K562 (cell line): ENCODE results near the gene PIGB. TPM values are rescaled to one million over a fixed set of nuclear protein-coding genes. Genes with fewer than 3 reads are reported as not detected.

Experiments used
- BHLHE40 ChIP-seq: IDR thresholded peaks from 2 replicates; pipeline ENCODE4 v1.6.1; 2011; ENCODE audit warnings: low read length, improper control_type of control experiment
- CBX5 ChIP-seq: IDR thresholded peaks from 2 replicates; pipeline ENCODE4 v1.6.1; 2014; ENCODE audit warnings: low read depth, borderline replicate concordance
- CCAR2 ChIP-seq: fragments of 200-400 bp; formaldehyde crosslinking; IDR thresholded peaks from 2 replicates; pipeline ENCODE4 v1.6.1; 2017; ENCODE audit warnings: mild to moderate bottlenecking, low read depth, low read length
- CEBPB ChIP-seq: fragments of 450-650 bp; IDR thresholded peaks from 2 replicates; pipeline ENCODE4 v1.6.1; 2016; ENCODE audit warnings: missing genetic modification characterization, missing compliant biosample characterization
- HNRNPUL1 ChIP-seq: fragments of 200-400 bp; formaldehyde crosslinking; IDR thresholded peaks from 2 replicates; pipeline ENCODE4 v1.6.1; 2017; ENCODE audit warnings: low read length
- KLF10 ChIP-seq: fragments of 250-450 bp; sonication (Bioruptor Pico); IDR thresholded peaks from 2 replicates; pipeline ENCODE4 v1.6.1; 2021; ENCODE audit warnings: matching md5 sums
- MYC ChIP-seq, 2 experiments: fragments of 250-450 bp in 1 of 2; sonication (Bioruptor Pico) in 1 of 2; IDR thresholded peaks; 2 replicates each; pipeline versions ENCODE4 v1.5.1 to v1.6.1; 2012 to 2021; ENCODE audit warnings: low read depth in 2 of 2, borderline replicate concordance in 1 of 2, improper control_type of control experiment in 1 of 2, low read length in 1 of 2, mild to moderate bottlenecking in 1 of 2, moderate library complexity in 1 of 2
- NR1H2 ChIP-seq: sonication (generic); formaldehyde crosslinking; IDR thresholded peaks from 2 replicates; pipeline ENCODE4 v1.4.0; 2020; ENCODE audit warnings: mild to moderate bottlenecking, missing genetic modification reagents
- PURB ChIP-seq: sonication (generic); formaldehyde crosslinking; IDR thresholded peaks from 2 replicates; pipeline ENCODE4 v1.9.0; 2021; ENCODE audit warnings: low read depth, mild to moderate bottlenecking, missing genetic modification reagents
- RBBP5 ChIP-seq: fragments of 200-600 bp; sonication (generic); IDR thresholded peaks from 2 replicates; pipeline ENCODE4 v1.6.1; 2012; ENCODE audit warnings: borderline replicate concordance, mild to moderate bottlenecking, low read length, control low read depth, inconsistent platforms; ENCODE audit not compliant: insufficient read depth, poor library complexity, severe bottlenecking
- RBFOX2 ChIP-seq: fragments of 200-400 bp; formaldehyde crosslinking; IDR thresholded peaks from 2 replicates; pipeline ENCODE4 v1.6.1; 2017; ENCODE audit warnings: low read depth, mild to moderate bottlenecking, low read length, moderate library complexity
- SMAD4 ChIP-seq: fragments of 250-450 bp; sonication (Bioruptor Pico); conservative IDR thresholded peaks from 2 replicates; pipeline ENCODE4 v1.8.0; 2021; ENCODE audit warnings: inconsistent platforms, mild to moderate bottlenecking, moderate library complexity
- TFAM ChIP-seq: fragments of 250-450 bp; sonication (Bioruptor Pico); conservative IDR thresholded peaks from 2 replicates; pipeline ENCODE4 v1.5.0; 2021; ENCODE audit warnings: mild to moderate bottlenecking, moderate library complexity
- TGIF2 ChIP-seq: sonication (generic); formaldehyde crosslinking; IDR thresholded peaks from 2 replicates; pipeline ENCODE4 v1.8.1; 2022; ENCODE audit warnings: mild to moderate bottlenecking, missing genetic modification reagents, moderate library complexity
- THRAP3 ChIP-seq: fragments of 450-650 bp; IDR thresholded peaks from 2 replicates; pipeline ENCODE4 v1.6.1; 2016; ENCODE audit warnings: mild to moderate bottlenecking, inconsistent platforms, borderline replicate concordance
- TOE1 ChIP-seq, 2 experiments: fragments of 450-650 bp in 1 of 2; sonication (generic) in 1 of 2; formaldehyde crosslinking in 1 of 2; IDR thresholded peaks; 2 replicates each; pipeline versions ENCODE4 v1.7.1 to v1.8.0; 2016 to 2022; ENCODE audit warnings: borderline replicate concordance in 2 of 2, mild to moderate bottlenecking in 2 of 2, antibody characterized with exemption in 1 of 2, inconsistent platforms in 1 of 2, low read depth in 1 of 2, missing genetic modification reagents in 1 of 2, moderate library complexity in 1 of 2
- WHSC1 ChIP-seq: IDR thresholded peaks from one replicate; pipeline ENCODE4 v1.6.1; 2012; ENCODE audit warnings: low read length, control low read depth, inconsistent platforms
- ZBTB11 ChIP-seq, 3 experiments: fragments of 200-800 bp in 1 of 3; fragments of 250-450 bp in 1 of 3; fragments of 450-650 bp in 1 of 3; sonication (Bioruptor Pico) in 1 of 3; sonication (Bioruptor generic) in 1 of 3; formaldehyde crosslinking in 1 of 3; IDR thresholded peaks; 2 replicates each; pipeline versions ENCODE4 v1.6.1 to v1.8.0; 2016 to 2022; ENCODE audit warnings: mild to moderate bottlenecking in 2 of 3, missing genetic modification characterization in 2 of 3, missing compliant biosample characterization in 1 of 3, moderate library complexity in 1 of 3
- ZNF589 ChIP-seq: fragments of 200-800 bp; sonication (Bioruptor generic); IDR thresholded peaks from 2 replicates; pipeline ENCODE4 v1.6.1; 2016; ENCODE audit warnings: low read depth, missing genetic modification characterization, missing compliant biosample characterization
- ZNF77 ChIP-seq: fragments of 250-450 bp; sonication (Bioruptor Pico); IDR thresholded peaks from 2 replicates; pipeline ENCODE4 v1.5.0; 2020
- polyA plus RNA-seq, 8 experiments: library from polyadenylated mRNA; depleted of rRNA in 4 of 8; stranded (reverse) in 5 of 8; unstranded in 3 of 8; fragments of >200 nt; fragmentation: Nextera tagmentation in 2 of 8; fragmentation: Illumina TruSeq in 1 of 8; extraction: Ambion mirVana in 2 of 8; extraction: Trizol in 1 of 8; gene quantifications; 2 replicates each; pipeline versions ENCODE4 v1.2.1 to v1.2.3, GENCODE V29; 2011 to 2014; ENCODE audit warnings: inconsistent platforms in 1 of 8, missing spikeins in 1 of 8
- total RNA-seq, 7 experiments: library from RNA; depleted of rRNA in 6 of 7; stranded (reverse); fragments of >200 nt in 6 of 7; fragmentation: Illumina TruSeq in 2 of 7; extraction: Trizol in 2 of 7; gene quantifications; 2 replicates each; pipeline versions ENCODE4 v1.2.1 to v1.2.3, GENCODE V29; 2011 to 2021; ENCODE audit warnings: low replicate concordance in 1 of 7
- TF ChIP-seq, protein P1 (sequence below): fragments of 250-450 bp; sonication (Bioruptor Pico); IDR thresholded peaks from 2 replicates; pipeline ENCODE4 v1.4.0; 2020; ENCODE audit warnings: borderline replicate concordance

Gene PIGB
- total and polyA plus RNA-seq, 9 of the 15 experiments (the other 6 are each of a cell fraction or from before 2014, with no cell fraction given), result 9.9 to 32.3 (median 18.2) TPM

DNA sequence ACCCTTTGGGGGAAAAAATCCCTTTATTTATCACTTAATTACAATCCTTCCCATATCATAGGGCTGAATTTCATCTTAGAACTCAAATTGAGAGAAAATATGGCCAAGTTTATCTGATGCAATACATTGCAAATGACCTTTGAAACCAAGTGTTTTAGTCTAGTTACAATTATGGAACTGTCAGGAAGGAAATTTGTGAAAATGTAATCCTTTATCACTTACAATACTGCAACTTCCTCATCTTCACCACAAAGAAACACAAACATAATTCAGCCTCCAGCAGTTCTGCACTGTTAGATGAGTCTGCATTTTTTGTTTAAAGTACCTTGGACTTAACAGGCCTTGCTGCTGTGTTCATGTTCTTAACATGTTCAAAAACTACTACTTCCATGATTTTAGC is 84.5 kb downstream of the PIGB start (continued):
- TF ChIP-seq, protein P1, sequence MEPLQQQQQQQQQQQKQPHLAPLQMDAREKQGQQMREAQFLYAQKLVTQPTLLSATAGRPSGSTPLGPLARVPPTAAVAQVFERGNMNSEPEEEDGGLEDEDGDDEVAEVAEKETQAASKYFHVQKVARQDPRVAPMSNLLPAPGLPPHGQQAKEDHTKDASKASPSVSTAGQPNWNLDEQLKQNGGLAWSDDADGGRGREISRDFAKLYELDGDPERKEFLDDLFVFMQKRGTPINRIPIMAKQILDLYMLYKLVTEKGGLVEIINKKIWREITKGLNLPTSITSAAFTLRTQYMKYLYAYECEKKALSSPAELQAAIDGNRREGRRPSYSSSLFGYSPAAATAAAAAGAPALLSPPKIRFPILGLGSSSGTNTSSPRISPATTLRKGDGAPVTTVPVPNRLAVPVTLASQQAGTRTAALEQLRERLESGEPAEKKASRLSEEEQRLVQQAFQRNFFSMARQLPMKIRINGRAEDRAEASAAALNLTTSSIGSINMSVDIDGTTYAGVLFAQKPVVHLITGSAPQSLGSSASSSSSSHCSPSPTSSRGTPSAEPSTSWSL, result no peak
- TF ChIP-seq TFAM (no peak), RBBP5 (no peak), ZBTB11 (CRISPR knock-in tag; IDR thresholded peaks at IDR 0.05) (no peak), ZNF77 (no peak), ZNF589 (CRISPR knock-in tag) (no peak), TOE1 (IDR thresholded peaks at IDR 0.05; ENCODE audit: borderline replicate concordance) (no peak), TOE1 (CRISPR knock-in tag; IDR thresholded peaks at IDR 0.05; ENCODE audit: borderline replicate concordance, low read depth) (no peak), MYC (IDR thresholded peaks at IDR 0.05; ENCODE audit: low read depth, low read length) (peak; percentile 67; the same call in 1 of the 2 replicates), MYC (CRISPR knock-in tag; IDR thresholded peaks at IDR 0.05; ENCODE audit: borderline replicate concordance, low read depth) (no peak), CEBPB (tag) (peak; percentile 92), RBFOX2 (peak; percentile 50; the same call in 1 of the 2 replicates), TGIF2 (CRISPR knock-in tag) (no peak), KLF10 (CRISPR knock-in tag) (no peak), BHLHE40 (no peak), CCAR2 (no peak), THRAP3 (no peak), WHSC1 (no peak), HNRNPUL1 (no peak), SMAD4 (CRISPR knock-in tag) (no peak; the same call in 1 of the 2 replicates), PURB (CRISPR knock-in tag) (no peak), CBX5 (no peak), NR1H2 (CRISPR knock-in tag) (no peak)
